GM18519 (cell line): Measurements from ENCODE around the gene ZNF385C.
"Not testable (repeated sequence)": the region's sequence is repeated elsewhere in the genome, so short reads cannot be mapped to it uniquely, and the experiment has no call there.

Source experiments
- ATAC-seq: cut with Tn5 transposase; IDR thresholded peaks from one replicate; pipeline ENCODE4 v1.9.1; 2021; ENCODE audit warnings: mild to moderate bottlenecking, moderate library complexity; ENCODE audit not compliant: unreplicated experiment, low FRiP score

The ZNF385C gene

GRCh38 chr17:42097691-42098631 is at the start of gene ZNF385C:
ZNF385C (minus strand) TSS chr17:42098473; CDS start chr17:42063056, 35,417 bp downstream.
- no peak for ATAC-seq

- ATAC-seq, result no peak
These were observed 48.8 kb upstream of the ZNF385C start for GRCh38 chr17:42146911-42147607.

- ATAC-seq, result not testable (repeated sequence)
These were observed 44.9 kb upstream of the ZNF385C start for GRCh38 chr17:42143138-42143537.

- no peak for ATAC-seq
These were observed 44.2 kb upstream of the ZNF385C start for GRCh38 chr17:42142371-42142896.

GRCh38 chr17:42141382-42141781 is 43.1 kb upstream of the ZNF385C start:
- ATAC-seq, result no peak

- not testable (repeated sequence) for ATAC-seq
These were observed 42.4 kb upstream of the ZNF385C start for GRCh38 chr17:42140690-42141089.

GRCh38 chr17:42138749-42139492 is 40.6 kb upstream of the ZNF385C start:
- ATAC-seq, result no peak

GRCh38 chr17:42136654-42137051 is 38.4 kb upstream of the ZNF385C start:
- ATAC-seq, result no peak

GRCh38 chr17:42135664-42136653 is 37.7 kb upstream of the ZNF385C start:
- ATAC-seq, result no peak

GRCh38 chr17:42135151-42135550 is 36.9 kb upstream of the ZNF385C start:
- ATAC-seq, result no peak

- no peak for ATAC-seq
These were observed 35.3 kb upstream of the ZNF385C start for GRCh38 chr17:42133461-42134041.

- ATAC-seq, result no peak
These were observed 34.7 kb upstream of the ZNF385C start for GRCh38 chr17:42132941-42133340.

- no peak for ATAC-seq
These were observed 33.7 kb upstream of the ZNF385C start for GRCh38 chr17:42131981-42132432.

GRCh38 chr17:42131232-42131631 is 33.0 kb upstream of the ZNF385C start:
- ATAC-seq, result no peak

GRCh38 chr17:42130310-42130936 is 32.1 kb upstream of the ZNF385C start:
- no peak for ATAC-seq

GRCh38 chr17:42129109-42129837 is 31.0 kb upstream of the ZNF385C start:
- ATAC-seq, result no peak

GRCh38 chr17:42127414-42127813 is 29.1 kb upstream of the ZNF385C start:
- no peak for ATAC-seq

GRCh38 chr17:42126836-42127235 is 28.6 kb upstream of the ZNF385C start:
- no peak for ATAC-seq
